Esophagus squamous epithelium (tissue), 4 donors: ENCODE results near the gene SPDYC.

Experiments
- POLR2A ChIP-seq, 4 donors: fragments of 450-650 bp; IDR thresholded peaks; one replicate each; pipeline ENCODE4 v1.6.1; 2017; ENCODE audit warnings: antibody characterized with exemption in 4 of 4, mild to moderate bottlenecking in 4 of 4, moderate library complexity in 3 of 4
- TF ChIP-seq, protein P1 (sequence below), 6 experiments: fragments of 450-650 bp in 4 of 6; fragments of 200-600 bp in 2 of 6; sonication (generic) in 2 of 6; IDR thresholded peaks; one replicate each; pipeline ENCODE4 v1.5.1; 2016 to 2019; ENCODE audit warnings: antibody characterized with exemption in 6 of 6, mild to moderate bottlenecking in 4 of 6, moderate library complexity in 4 of 6

DNA sequence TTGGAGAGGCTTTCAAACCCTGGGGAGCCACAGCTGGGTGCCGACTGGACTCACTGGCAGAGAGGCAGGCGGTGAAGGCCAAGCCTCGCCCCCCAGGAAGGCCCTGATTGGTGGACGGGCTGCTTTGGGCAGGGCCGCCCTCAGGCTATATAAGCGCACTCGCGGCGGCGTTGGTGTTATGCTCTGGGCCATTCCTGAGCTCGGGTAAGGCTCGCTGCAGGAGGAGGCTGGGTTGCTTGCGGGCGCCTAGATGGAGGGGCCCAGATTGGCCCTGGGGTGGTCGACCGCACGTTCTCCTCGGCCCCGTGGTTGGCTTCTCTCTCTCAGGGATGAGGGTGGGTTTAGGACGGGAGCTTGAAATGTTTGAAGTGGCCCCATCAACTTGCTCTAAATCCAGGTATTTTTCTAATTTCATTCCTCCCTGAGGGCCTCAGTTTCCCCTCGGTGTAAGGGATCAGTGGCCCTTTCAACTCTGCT, at the start of gene SPDYC:
- TF ChIP-seq, protein P1, sequence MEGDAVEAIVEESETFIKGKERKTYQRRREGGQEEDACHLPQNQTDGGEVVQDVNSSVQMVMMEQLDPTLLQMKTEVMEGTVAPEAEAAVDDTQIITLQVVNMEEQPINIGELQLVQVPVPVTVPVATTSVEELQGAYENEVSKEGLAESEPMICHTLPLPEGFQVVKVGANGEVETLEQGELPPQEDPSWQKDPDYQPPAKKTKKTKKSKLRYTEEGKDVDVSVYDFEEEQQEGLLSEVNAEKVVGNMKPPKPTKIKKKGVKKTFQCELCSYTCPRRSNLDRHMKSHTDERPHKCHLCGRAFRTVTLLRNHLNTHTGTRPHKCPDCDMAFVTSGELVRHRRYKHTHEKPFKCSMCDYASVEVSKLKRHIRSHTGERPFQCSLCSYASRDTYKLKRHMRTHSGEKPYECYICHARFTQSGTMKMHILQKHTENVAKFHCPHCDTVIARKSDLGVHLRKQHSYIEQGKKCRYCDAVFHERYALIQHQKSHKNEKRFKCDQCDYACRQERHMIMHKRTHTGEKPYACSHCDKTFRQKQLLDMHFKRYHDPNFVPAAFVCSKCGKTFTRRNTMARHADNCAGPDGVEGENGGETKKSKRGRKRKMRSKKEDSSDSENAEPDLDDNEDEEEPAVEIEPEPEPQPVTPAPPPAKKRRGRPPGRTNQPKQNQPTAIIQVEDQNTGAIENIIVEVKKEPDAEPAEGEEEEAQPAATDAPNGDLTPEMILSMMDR (IDR thresholded peaks at IDR 0.05), result no peak
- TF ChIP-seq POLR2A (IDR thresholded peaks at IDR 0.05), result no peak
